K562 (cell line): ENCODE measurements around the gene KCTD21. TPM values are rescaled to one million over a fixed set of nuclear protein-coding genes. Genes with fewer than 3 reads are reported as not detected.
A peak's percentile ranks its signal among the peaks of the same experiment; 100 is the strongest.
"Not testable (repeated sequence)": the region's sequence is repeated elsewhere in the genome, so short reads cannot be mapped to it uniquely, and the experiment has no call there.

Source experiments
- ATAC-seq: fragments of 200-7000 bp; cut with Tn5 transposase; 3 replicates; pipeline ENCODE4 v1.9.1; 2020; ENCODE audit warnings: moderate library complexity
- BruUV-seq: library from RNA; stranded (reverse); fragments of 400-500 nt; replicated peaks from 2 replicates; lab custom pipeline; 2021; lab: Mats Ljungman, UMichigan
- CTCF ChIA-PET: fragments of 300-600 bp; formaldehyde crosslinking; extraction: SDS; loops from one replicate; lab custom pipeline; 2021; ENCODE audit warnings: low intra/inter-chr PET ratio; lab: Yijun Ruan, JAX
- POLR2A ChIA-PET: fragments of 300-600, 350-650 bp; sonication (Branson Sonifier 250); formaldehyde crosslinking; extraction: SDS; loops from one replicate; lab custom pipeline; 2021; ENCODE audit warnings: antibody characterized with exemption, inconsistent platforms; lab: Yijun Ruan, JAX
- DNase-seq, 4 experiments: peaks; one replicate each; pipeline versions ENCODE4 v3.0.0 to v3.0.0-alpha.2; 2011 to 2018; ENCODE audit warnings: low spot score in 3 of 4, mixed read lengths in 3 of 4; ENCODE audit errors: extremely low read depth in 1 of 4
- FAIRE-seq: peaks from 2 replicates; lab custom pipeline; 2011; peaks lifted over from hg19 to GRCh38; lab: Jason Lieb, UNC
- H2AFZ ChIP-seq: 2 replicates; pipeline ENCODE4 v1.6.0; 2011; ENCODE audit warnings: low read depth, low read length, control low read depth, inconsistent platforms
- H3K27ac ChIP-seq: fragments of 200-600 bp; 3 replicates; pipeline ENCODE4 v1.8.0; 2011; ENCODE audit warnings: low read depth, mild to moderate bottlenecking, control low read depth, inconsistent platforms, low read length, moderate library complexity, mixed read lengths; ENCODE audit errors: extremely low read depth
- H3K27me3 ChIP-seq, 2 experiments: fragments of 300-600 bp in 1 of 2; 2 replicates in 1 of 2; 3 replicates in 1 of 2; pipeline versions ENCODE4 v1.6.0 to v1.8.0; 2011; ENCODE audit warnings: inconsistent platforms in 2 of 2, low read length in 2 of 2, mild to moderate bottlenecking in 1 of 2, mixed read lengths in 1 of 2, moderate library complexity in 1 of 2; ENCODE audit not compliant: control insufficient read depth in 2 of 2, insufficient read depth in 2 of 2
- H3K36me3 ChIP-seq: fragments of 300-600 bp; 3 replicates; pipeline ENCODE4 v1.8.0; 2011; ENCODE audit warnings: mild to moderate bottlenecking, low read length, inconsistent platforms; ENCODE audit not compliant: control insufficient read depth, insufficient read depth
- H3K4me1 ChIP-seq, 2 experiments: fragments of 200-600 bp in 1 of 2; replicated peaks in 1 of 2; 2 replicates in 1 of 2; 3 replicates in 1 of 2; pipeline versions ENCODE4 v1.5.1 to v1.8.0; 2011; ENCODE audit warnings: inconsistent platforms in 2 of 2, low read length in 2 of 2, mild to moderate bottlenecking in 1 of 2, mixed read lengths in 1 of 2, moderate library complexity in 1 of 2; ENCODE audit not compliant: control insufficient read depth in 2 of 2, insufficient read depth in 2 of 2
- H3K4me2 ChIP-seq: 2 replicates; pipeline ENCODE4 v1.6.1; 2011; ENCODE audit warnings: low read length, control low read depth, inconsistent platforms, mixed read lengths; ENCODE audit not compliant: insufficient read depth
- H3K4me3 ChIP-seq: fragments of 200-600 bp; sonication (generic), shearing (Covaris generic); 2 replicates; pipeline ENCODE4 v1.5.1; 2016; ENCODE audit warnings: control low read depth, inconsistent platforms
- H3K79me2 ChIP-seq: fragments of 200-600 bp; 3 replicates; pipeline ENCODE4 v1.8.0; 2011; ENCODE audit warnings: low read length, inconsistent platforms; ENCODE audit not compliant: control insufficient read depth, insufficient read depth
- H3K9ac ChIP-seq, 2 experiments: 2 replicates each; pipeline versions ENCODE4 v1.6.0 to v1.6.1; 2011; ENCODE audit warnings: low read depth in 2 of 2, low read length in 2 of 2, control low read depth in 1 of 2, inconsistent platforms in 1 of 2, mild to moderate bottlenecking in 1 of 2, mixed read lengths in 1 of 2; ENCODE audit not compliant: insufficient read depth in 1 of 2
- H3K9me1 ChIP-seq: one replicate; pipeline ENCODE4 v1.6.0; 2011; ENCODE audit warnings: inconsistent platforms, mild to moderate bottlenecking, low read length, moderate library complexity; ENCODE audit not compliant: control insufficient read depth, insufficient read depth
- H3K9me3 ChIP-seq: replicated peaks from 2 replicates; pipeline ENCODE4 v1.5.1; 2011; ENCODE audit warnings: low read depth, low read length, inconsistent platforms; ENCODE audit not compliant: control insufficient read depth, insufficient read depth
- H4K20me1 ChIP-seq: replicated peaks from 2 replicates; pipeline ENCODE4 v1.6.1; 2011; ENCODE audit warnings: low read length, inconsistent platforms, mixed read lengths; ENCODE audit not compliant: control insufficient read depth, insufficient read depth
- BCOR ChIP-seq: fragments of 450-650 bp; IDR thresholded peaks from 2 replicates; pipeline ENCODE4 v1.6.1; 2016
- KDM1A ChIP-seq, 2 experiments: fragments of 450-650 bp; IDR thresholded peaks; 2 replicates each; pipeline ENCODE4 v1.6.1; 2016; ENCODE audit warnings: mild to moderate bottlenecking in 2 of 2
- NCOR1 ChIP-seq: fragments of 450-650 bp; IDR thresholded peaks from 2 replicates; pipeline ENCODE4 v1.6.1; 2016; ENCODE audit warnings: mild to moderate bottlenecking, moderate library complexity
- ZNF146 ChIP-seq: IDR thresholded peaks from one replicate; pipeline ENCODE4 v1.6.1; 2018; ENCODE audit warnings: missing compliant biosample characterization; ENCODE audit not compliant: unreplicated experiment
- WGBS: fragments of 100-300 bp; shearing (Covaris generic); methylation state at CpG from one replicate; pipeline ENCODE4 v1.1.6; 2016; ENCODE audit warnings: low coverage, mixed read lengths; ENCODE audit not compliant: insufficient coverage; ENCODE audit errors: missing lambda C conversion rate; 5-methylcytosine and 5-hydroxymethylcytosine counted together
- in situ Hi-C: fragments of 300-500 bp; cut with MboI; formaldehyde crosslinking; loops from 4 replicates; pipeline ENCODE4 v1.15.0; 2018; ENCODE audit warnings: inconsistent platforms, mixed read lengths
- intact Hi-C: fragments of 100-400 bp; cut with micrococcal nuclease; formaldehyde crosslinking; loops from 2 replicates; pipeline ENCODE4 v1.14.2; 2022
- polyA plus RNA-seq, 8 experiments: library from polyadenylated mRNA; depleted of rRNA in 4 of 8; stranded (reverse) in 5 of 8; unstranded in 3 of 8; fragments of >200 nt; fragmentation: Nextera tagmentation in 2 of 8; fragmentation: Illumina TruSeq in 1 of 8; extraction: Ambion mirVana in 2 of 8; extraction: Trizol in 1 of 8; gene quantifications; 2 replicates each; pipeline versions ENCODE4 v1.2.1 to v1.2.3, GENCODE V29; 2011 to 2014; ENCODE audit warnings: inconsistent platforms in 1 of 8, missing spikeins in 1 of 8
- total RNA-seq, 7 experiments: library from RNA; depleted of rRNA in 6 of 7; stranded (reverse); fragments of >200 nt in 6 of 7; fragmentation: Illumina TruSeq in 2 of 7; extraction: Trizol in 2 of 7; gene quantifications; 2 replicates each; pipeline versions ENCODE4 v1.2.1 to v1.2.3, GENCODE V29; 2011 to 2021; ENCODE audit warnings: low replicate concordance in 1 of 7

Gene KCTD21
- total and polyA plus RNA-seq, 9 of the 15 experiments (the other 6 are each of a cell fraction or from before 2014, with no cell fraction given), result 0.34 to 5.4 (median 1.9) TPM

DNA sequence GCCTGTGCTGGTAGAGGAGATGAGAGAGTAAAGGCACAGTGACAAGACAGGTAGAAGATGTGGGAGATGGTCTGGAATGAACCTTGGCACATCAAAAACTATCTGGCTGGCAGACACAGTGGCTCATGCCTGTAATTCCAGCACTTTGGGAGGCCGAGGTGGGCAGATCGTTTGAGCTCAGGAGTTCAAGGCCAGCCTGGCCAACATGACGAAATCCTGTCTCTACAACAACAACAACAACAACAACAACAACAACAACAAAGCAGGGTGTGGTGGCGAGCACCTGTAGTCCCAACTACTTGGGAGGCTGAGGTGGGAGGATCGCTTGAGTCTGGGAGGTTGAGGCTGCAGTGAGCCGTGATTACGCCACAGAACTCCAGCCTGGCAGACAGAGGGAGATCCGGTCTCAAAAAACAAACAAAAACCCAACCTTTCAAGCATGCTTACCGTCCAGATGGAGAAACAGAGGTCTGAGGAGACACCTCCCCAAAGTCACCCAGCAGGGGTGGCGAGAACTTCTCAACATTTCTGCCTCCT lies 11.8 kb downstream of the KCTD21 start:
- H3K4me1 ChIP-seq, result peaks cover 5 to 15% of the 10 kb centered on the region in 2 experiments; a peak in 4 of 5 replicates
- no peak overlapping the region for H3K27ac ChIP-seq
- no peak for ATAC-seq
- no peaks in the 10 kb centered on the region for H3K79me2 ChIP-seq
- no peak overlapping the region for H3K4me3 ChIP-seq
- no peaks in the 10 kb centered on the region for H3K27me3 ChIP-seq
- BruUV-seq, result no TSS peak
- no peaks in the 10 kb centered on the region for H3K9me3 ChIP-seq
- no peaks in the 10 kb centered on the region for H4K20me1 ChIP-seq
- H3K9ac ChIP-seq, result no peak overlapping the region
- no peak for DNase-seq
- in situ Hi-C loops (no loop called here), intact Hi-C loops (no loop called here)
- ChIA-PET CTCF (no interaction called here), POLR2A (no interaction called here)
- FAIRE-seq, result no peak
- no peak overlapping the region for H3K4me2 ChIP-seq
- TF ChIP-seq NCOR1, result no peak
- H3K36me3 ChIP-seq, result no peaks in the 10 kb centered on the region
- H2AFZ ChIP-seq, result no peak overlapping the region
- 74% methylated on average over 10 of the region's 10 CpGs for WGBS
- no peaks in the 10 kb centered on the region for H3K9me1 ChIP-seq

DNA sequence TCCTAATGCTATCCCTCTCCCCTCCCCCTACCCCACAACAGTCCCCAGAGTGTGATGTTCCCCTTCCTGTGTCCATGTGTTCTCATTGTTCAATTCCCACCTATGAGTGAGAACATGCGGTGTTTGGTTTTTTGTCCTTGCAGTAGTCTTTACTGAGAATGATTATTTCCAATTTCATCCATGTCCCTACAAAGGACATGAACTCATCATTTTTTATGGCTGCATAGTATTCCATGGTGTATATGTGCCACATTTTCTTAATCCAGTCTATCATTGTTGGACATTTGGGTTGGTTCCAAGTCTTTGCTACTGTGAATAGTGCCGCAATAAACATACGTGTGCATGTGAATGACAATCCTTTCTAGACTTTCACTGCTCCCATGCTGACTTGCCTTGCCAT lies 12.6 kb downstream of the KCTD21 start:
- POLR2A ChIA-PET, FAIRE-seq, H4K20me1 ChIP-seq, H3K9ac ChIP-seq, H3K79me2 ChIP-seq, ATAC-seq, BruUV-seq, intact Hi-C loops, DNase-seq, H3K36me3 ChIP-seq, H3K4me2 ChIP-seq, H3K27ac ChIP-seq, H3K9me3 ChIP-seq, CTCF ChIA-PET, H2AFZ ChIP-seq, H3K4me3 ChIP-seq, H3K27me3 ChIP-seq, in situ Hi-C loops, H3K9me1 ChIP-seq: not testable (repeated sequence)
- H3K4me1 ChIP-seq, result peaks cover 5 to 15% of the 10 kb centered on the region in 2 experiments; a peak in 4 of 5 replicates
- TF ChIP-seq BCOR, result peak; percentile 52; the same call in 1 of the 2 replicates
- peak; percentile 53 for TF ChIP-seq ZNF146
- 0 out of 4 replicates have a peak, but pooled peaks of 1 of the 2 experiments have one; percentile 18 for TF ChIP-seq KDM1A (IDR thresholded peaks at IDR 0.05)
- 57% methylated on average over 3 of the region's 3 CpGs for WGBS
